Stimulated activated CD8-positive, alpha-beta memory T cell treated with anti-CD3 and anti-CD28 coated beads, Interleukin-4, amount 100 ng/mL, for 48 hours (primary cell): Measurements from ENCODE around the gene TRAPPC6A.

Experiments
- DNase-seq: peaks from one replicate; pipeline ENCODE4 v3.0.0-alpha.2; 2020

Gene TRAPPC6A

GRCh38 chr19:45177817-45178261, at the start of gene TRAPPC6A:
Gene TRAPPC6A (minus strand): TSS chr19:45178237. CDS start chr19:45178218, 19 bp downstream.
- DNase-seq, result no peak

GRCh38 chr19:45224645-45225044, 46.6 kb upstream of the TRAPPC6A start:
- no peak for DNase-seq

GRCh38 chr19:45223879-45224278, 45.8 kb upstream of the TRAPPC6A start:
- DNase-seq, result no peak

- no peak for DNase-seq
Observed at GRCh38 chr19:45222724-45223123, 44.7 kb upstream of the TRAPPC6A start.

GRCh38 chr19:45218911-45219743, 41.1 kb upstream of the TRAPPC6A start:
- no peak for DNase-seq

- DNase-seq, result no peak
Observed at GRCh38 chr19:45218426-45218825, 40.4 kb upstream of the TRAPPC6A start.

GRCh38 chr19:45217957-45218334, 39.9 kb upstream of the TRAPPC6A start:
- no peak for DNase-seq

GRCh38 chr19:45217193-45217956, 39.3 kb upstream of the TRAPPC6A start:
- DNase-seq, result no peak

- no peak for DNase-seq
Observed at GRCh38 chr19:45216667-45217066, 38.6 kb upstream of the TRAPPC6A start.

GRCh38 chr19:45215391-45216191, 37.6 kb upstream of the TRAPPC6A start:
- DNase-seq, result no peak

- DNase-seq, result no peak
Observed at GRCh38 chr19:45213031-45213430, 35.0 kb upstream of the TRAPPC6A start.

GRCh38 chr19:45211751-45212381, 33.8 kb upstream of the TRAPPC6A start:
- DNase-seq, result no peak

- no peak for DNase-seq
Observed at GRCh38 chr19:45206328-45206727, 28.3 kb upstream of the TRAPPC6A start.

GRCh38 chr19:45205810-45206209, 27.8 kb upstream of the TRAPPC6A start:
- no peak for DNase-seq

GRCh38 chr19:45202637-45203036, 24.6 kb upstream of the TRAPPC6A start:
- DNase-seq, result no peak

GRCh38 chr19:45200568-45200967, 22.5 kb upstream of the TRAPPC6A start:
- DNase-seq, result no peak

GRCh38 chr19:45195764-45196163, 17.7 kb upstream of the TRAPPC6A start:
- DNase-seq, result no peak

GRCh38 chr19:45191375-45191774, 13.3 kb upstream of the TRAPPC6A start:
- DNase-seq, result no peak

GRCh38 chr19:45189971-45190370, 11.9 kb upstream of the TRAPPC6A start:
- no peak for DNase-seq

- no peak for DNase-seq
Observed at GRCh38 chr19:45187421-45188100, 9.5 kb upstream of the TRAPPC6A start.

- DNase-seq, result no peak
Observed at GRCh38 chr19:45186509-45187334, 8.7 kb upstream of the TRAPPC6A start.
